ENCODE measurements around the gene UGGT2. TPM values are rescaled to one million over a fixed set of nuclear protein-coding genes. Genes with fewer than 3 reads are reported as not detected.

UGGT2 gene
- polyA plus RNA-seq, 2 of the 4 experiments (the other 2 are of a cell fraction) = 10.3 to 27.9 TPM

DNA sequence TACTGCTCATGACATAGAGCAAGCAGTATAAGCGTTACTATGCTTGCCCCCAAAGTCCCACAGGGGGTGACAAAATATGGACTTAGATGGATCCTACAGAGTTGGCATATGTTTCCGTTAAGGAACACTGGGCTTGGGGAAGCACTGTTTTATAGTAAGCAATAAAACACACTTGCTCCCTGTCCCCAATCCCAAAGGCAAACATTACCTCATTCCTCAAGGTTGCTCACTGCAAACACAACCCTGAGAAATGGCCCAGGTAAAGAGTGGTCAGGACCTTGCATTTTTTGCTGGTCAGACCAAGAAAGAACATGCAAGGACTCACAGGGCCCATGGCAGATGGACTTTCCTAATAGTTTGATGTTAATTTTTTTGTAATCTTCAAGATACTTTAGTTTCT is 32.3 kb downstream of the UGGT2 start:
- ATAC-seq (peak in 1 of 2 experiments; percentile 24; a peak in 1 of 6 replicates), FAIRE-seq (no peak), DNase-seq (ENCODE audit: low read depth in 1 of 2, low spot score in 1 of 2) (no peak)
- 91% methylated on average over 2 of the region's 2 CpGs for WGBS (ENCODE audit: missing lambda C conversion rate)
- Histone ChIP-seq H3K9me3 (no peaks in the 10 kb centered on the region), H3K4me2 (no peak overlapping the region), H3K4me1 (no peaks in the 10 kb centered on the region), H3K4me3 (no peak overlapping the region), H3K27ac (no peak overlapping the region)
- ChIA-PET POLR2A (no interaction called here), CTCF (interaction anchor here (1.0 to 4.5 kb wide), 3 partner anchors 205 to 797 kb away, joined by 4 to 24 read pairs (median 6); no protein-coding TSS in a partner anchor)
- TF ChIP-seq MYC (IDR thresholded peaks at IDR 0.05; ENCODE audit: borderline replicate concordance, low read length) (no peak), EHMT2 (IDR thresholded peaks at IDR 0.05; ENCODE audit: low read depth) (no peak), CBX2 (IDR thresholded peaks at IDR 0.05; ENCODE audit: borderline replicate concordance, low read depth) (no peak), NPAS2 (CRISPR knock-in tag; IDR thresholded peaks at IDR 0.05; ENCODE audit: borderline replicate concordance) (no peak), ZC3H11A (IDR thresholded peaks at IDR 0.05) (no peak), EHF (CRISPR knock-in tag; IDR thresholded peaks at IDR 0.05) (no peak), EP300 (IDR thresholded peaks at IDR 0.05) (no peak), HOXB13 (CRISPR knock-in tag; IDR thresholded peaks at IDR 0.05; ENCODE audit: low read depth) (no peak), CHD2 (IDR thresholded peaks at IDR 0.05; ENCODE audit: low read length, partially characterized antibody) (no peak), RFX5 (IDR thresholded peaks at IDR 0.05) (no peak), FOSB (CRISPR knock-in tag; IDR thresholded peaks at IDR 0.05) (no peak), CEBPB (IDR thresholded peaks at IDR 0.05) (no peak)
- TF ChIP-seq, protein P1, sequence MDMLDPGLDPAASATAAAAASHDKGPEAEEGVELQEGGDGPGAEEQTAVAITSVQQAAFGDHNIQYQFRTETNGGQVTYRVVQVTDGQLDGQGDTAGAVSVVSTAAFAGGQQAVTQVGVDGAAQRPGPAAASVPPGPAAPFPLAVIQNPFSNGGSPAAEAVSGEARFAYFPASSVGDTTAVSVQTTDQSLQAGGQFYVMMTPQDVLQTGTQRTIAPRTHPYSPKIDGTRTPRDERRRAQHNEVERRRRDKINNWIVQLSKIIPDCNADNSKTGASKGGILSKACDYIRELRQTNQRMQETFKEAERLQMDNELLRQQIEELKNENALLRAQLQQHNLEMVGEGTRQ (IDR thresholded peaks at IDR 0.05) = no peak
- TF ChIP-seq, protein P2, sequence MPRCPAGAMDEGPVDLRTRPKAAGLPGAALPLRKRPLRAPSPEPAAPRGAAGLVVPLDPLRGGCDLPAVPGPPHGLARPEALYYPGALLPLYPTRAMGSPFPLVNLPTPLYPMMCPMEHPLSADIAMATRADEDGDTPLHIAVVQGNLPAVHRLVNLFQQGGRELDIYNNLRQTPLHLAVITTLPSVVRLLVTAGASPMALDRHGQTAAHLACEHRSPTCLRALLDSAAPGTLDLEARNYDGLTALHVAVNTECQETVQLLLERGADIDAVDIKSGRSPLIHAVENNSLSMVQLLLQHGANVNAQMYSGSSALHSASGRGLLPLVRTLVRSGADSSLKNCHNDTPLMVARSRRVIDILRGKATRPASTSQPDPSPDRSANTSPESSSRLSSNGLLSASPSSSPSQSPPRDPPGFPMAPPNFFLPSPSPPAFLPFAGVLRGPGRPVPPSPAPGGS (IDR thresholded peaks at IDR 0.05) = no peak
- TF ChIP-seq, protein P3, sequence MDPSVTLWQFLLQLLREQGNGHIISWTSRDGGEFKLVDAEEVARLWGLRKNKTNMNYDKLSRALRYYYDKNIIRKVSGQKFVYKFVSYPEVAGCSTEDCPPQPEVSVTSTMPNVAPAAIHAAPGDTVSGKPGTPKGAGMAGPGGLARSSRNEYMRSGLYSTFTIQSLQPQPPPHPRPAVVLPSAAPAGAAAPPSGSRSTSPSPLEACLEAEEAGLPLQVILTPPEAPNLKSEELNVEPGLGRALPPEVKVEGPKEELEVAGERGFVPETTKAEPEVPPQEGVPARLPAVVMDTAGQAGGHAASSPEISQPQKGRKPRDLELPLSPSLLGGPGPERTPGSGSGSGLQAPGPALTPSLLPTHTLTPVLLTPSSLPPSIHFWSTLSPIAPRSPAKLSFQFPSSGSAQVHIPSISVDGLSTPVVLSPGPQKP (IDR thresholded peaks at IDR 0.05; ENCODE audit: low read depth, low read length) = no peak

DNA sequence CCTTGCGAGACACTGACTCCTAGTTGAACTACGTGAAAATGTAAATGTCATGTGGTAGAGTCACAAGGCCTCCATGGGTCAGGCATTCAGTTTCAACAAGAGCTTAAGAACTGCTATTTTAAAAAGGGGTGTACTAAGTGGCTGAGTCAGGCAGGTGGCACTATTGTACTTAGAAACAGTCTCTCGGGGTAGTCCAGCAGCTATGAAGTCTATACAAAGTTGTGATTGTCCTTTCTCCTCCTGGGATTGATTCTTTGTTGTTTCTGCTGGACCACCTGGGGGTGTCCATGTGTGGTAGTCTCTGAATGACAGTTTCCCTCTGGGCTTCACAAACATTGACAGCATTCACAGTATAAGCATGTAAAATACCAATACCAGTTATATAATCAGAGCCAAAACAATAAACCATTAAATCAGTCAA is 33.0 kb downstream of the UGGT2 start:
- FAIRE-seq = no peak
- TF ChIP-seq, protein P4, sequence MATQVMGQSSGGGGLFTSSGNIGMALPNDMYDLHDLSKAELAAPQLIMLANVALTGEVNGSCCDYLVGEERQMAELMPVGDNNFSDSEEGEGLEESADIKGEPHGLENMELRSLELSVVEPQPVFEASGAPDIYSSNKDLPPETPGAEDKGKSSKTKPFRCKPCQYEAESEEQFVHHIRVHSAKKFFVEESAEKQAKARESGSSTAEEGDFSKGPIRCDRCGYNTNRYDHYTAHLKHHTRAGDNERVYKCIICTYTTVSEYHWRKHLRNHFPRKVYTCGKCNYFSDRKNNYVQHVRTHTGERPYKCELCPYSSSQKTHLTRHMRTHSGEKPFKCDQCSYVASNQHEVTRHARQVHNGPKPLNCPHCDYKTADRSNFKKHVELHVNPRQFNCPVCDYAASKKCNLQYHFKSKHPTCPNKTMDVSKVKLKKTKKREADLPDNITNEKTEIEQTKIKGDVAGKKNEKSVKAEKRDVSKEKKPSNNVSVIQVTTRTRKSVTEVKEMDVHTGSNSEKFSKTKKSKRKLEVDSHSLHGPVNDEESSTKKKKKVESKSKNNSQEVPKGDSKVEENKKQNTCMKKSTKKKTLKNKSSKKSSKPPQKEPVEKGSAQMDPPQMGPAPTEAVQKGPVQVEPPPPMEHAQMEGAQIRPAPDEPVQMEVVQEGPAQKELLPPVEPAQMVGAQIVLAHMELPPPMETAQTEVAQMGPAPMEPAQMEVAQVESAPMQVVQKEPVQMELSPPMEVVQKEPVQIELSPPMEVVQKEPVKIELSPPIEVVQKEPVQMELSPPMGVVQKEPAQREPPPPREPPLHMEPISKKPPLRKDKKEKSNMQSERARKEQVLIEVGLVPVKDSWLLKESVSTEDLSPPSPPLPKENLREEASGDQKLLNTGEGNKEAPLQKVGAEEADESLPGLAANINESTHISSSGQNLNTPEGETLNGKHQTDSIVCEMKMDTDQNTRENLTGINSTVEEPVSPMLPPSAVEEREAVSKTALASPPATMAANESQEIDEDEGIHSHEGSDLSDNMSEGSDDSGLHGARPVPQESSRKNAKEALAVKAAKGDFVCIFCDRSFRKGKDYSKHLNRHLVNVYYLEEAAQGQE (IDR thresholded peaks at IDR 0.05) = no peak
- TF ChIP-seq RAD21 (conservative IDR thresholded peaks at IDR 0.05 in 1 of 2, IDR thresholded peaks at IDR 0.05 in 1 of 2) (peak; percentile 64 to 66), NR3C1 (IDR thresholded peaks at IDR 0.05) (no peak), FOSL2 (IDR thresholded peaks at IDR 0.05) (no peak), FOSL2 (CRISPR knock-in tag; IDR thresholded peaks at IDR 0.05) (no peak), JUN (IDR thresholded peaks at IDR 0.05) (no peak), CBX2 (IDR thresholded peaks at IDR 0.05; ENCODE audit: borderline replicate concordance, low read depth) (no peak), MYC (IDR thresholded peaks at IDR 0.05; ENCODE audit: borderline replicate concordance, low read length) (no peak), TP53 (CRISPR knock-in tag; IDR thresholded peaks at IDR 0.05) (no peak), ESRRA (IDR thresholded peaks at IDR 0.05; ENCODE audit: borderline replicate concordance, low read length) (no peak), PHF8 (IDR thresholded peaks at IDR 0.05; ENCODE audit: borderline replicate concordance, low read depth) (no peak), SMC3 (IDR thresholded peaks at IDR 0.05) (peak; percentile 47; the same call in 1 of the 3 replicates)
- TF ChIP-seq, protein P5, sequence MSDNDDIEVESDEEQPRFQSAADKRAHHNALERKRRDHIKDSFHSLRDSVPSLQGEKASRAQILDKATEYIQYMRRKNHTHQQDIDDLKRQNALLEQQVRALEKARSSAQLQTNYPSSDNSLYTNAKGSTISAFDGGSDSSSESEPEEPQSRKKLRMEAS (IDR thresholded peaks at IDR 0.05) = no peak
- TF ChIP-seq, protein P6, sequence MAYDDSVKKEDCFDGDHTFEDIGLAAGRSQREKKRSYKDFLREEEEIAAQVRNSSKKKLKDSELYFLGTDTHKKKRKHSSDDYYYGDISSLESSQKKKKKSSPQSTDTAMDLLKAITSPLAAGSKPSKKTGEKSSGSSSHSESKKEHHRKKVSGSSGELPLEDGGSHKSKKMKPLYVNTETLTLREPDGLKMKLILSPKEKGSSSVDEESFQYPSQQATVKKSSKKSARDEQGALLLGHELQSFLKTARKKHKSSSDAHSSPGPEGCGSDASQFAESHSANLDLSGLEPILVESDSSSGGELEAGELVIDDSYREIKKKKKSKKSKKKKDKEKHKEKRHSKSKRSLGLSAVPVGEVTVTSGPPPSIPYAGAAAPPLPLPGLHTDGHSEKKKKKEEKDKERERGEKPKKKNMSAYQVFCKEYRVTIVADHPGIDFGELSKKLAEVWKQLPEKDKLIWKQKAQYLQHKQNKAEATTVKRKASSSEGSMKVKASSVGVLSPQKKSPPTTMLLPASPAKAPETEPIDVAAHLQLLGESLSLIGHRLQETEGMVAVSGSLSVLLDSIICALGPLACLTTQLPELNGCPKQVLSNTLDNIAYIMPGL (CRISPR knock-in tag; IDR thresholded peaks at IDR 0.05; ENCODE audit: borderline replicate concordance) = no peak
- TF ChIP-seq, protein P7, sequence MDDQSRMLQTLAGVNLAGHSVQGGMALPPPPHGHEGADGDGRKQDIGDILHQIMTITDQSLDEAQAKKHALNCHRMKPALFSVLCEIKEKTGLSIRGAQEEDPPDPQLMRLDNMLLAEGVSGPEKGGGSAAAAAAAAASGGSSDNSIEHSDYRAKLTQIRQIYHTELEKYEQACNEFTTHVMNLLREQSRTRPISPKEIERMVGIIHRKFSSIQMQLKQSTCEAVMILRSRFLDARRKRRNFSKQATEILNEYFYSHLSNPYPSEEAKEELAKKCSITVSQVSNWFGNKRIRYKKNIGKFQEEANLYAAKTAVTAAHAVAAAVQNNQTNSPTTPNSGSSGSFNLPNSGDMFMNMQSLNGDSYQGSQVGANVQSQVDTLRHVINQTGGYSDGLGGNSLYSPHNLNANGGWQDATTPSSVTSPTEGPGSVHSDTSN (IDR thresholded peaks at IDR 0.05) = no peak

More for the DNA sequence above, 33.0 kb downstream of the UGGT2 start:
- POLR2A ChIA-PET = interaction anchor here (1.3 kb wide), 1 partner anchor 33 kb away, joined by 3 read pairs; the partner anchor contains the start of gene UGGT2
- H3K4me3 ChIP-seq = no peak overlapping the region
- H3K4me2 ChIP-seq = no peak overlapping the region
- ATAC-seq (peak; percentile 94 to 97), DNase-seq (ENCODE audit: low read depth in 1 of 2, low spot score in 1 of 2) (peak; percentile 31 to 67)
- no peak overlapping the region for H3K27ac ChIP-seq
- 37% methylated on average over 3 of the region's 3 CpGs for WGBS (ENCODE audit: missing lambda C conversion rate)
- H3K4me1 ChIP-seq = no peaks in the 10 kb centered on the region
- H3K9me3 ChIP-seq = no peaks in the 10 kb centered on the region
- CTCF ChIA-PET = interaction anchor here (0.6 to 4.5 kb wide), 13 partner anchors 9 to 939 kb away, joined by 3 to 24 read pairs (median 3); no protein-coding TSS in a partner anchor

Measured in A549 (cell line).